GM12878 (cell line): Measurements from ENCODE around the gene GRB10.

Experiments used
- BRCA1 ChIP-seq: IDR thresholded peaks from 2 replicates; pipeline ENCODE4 v1.6.1; 2011; ENCODE audit warnings: low read depth, low read length, improper control_type of control experiment
- FOXK2 ChIP-seq: fragments of 450-650 bp; IDR thresholded peaks from 2 replicates; pipeline ENCODE4 v1.6.1; 2017; ENCODE audit warnings: mild to moderate bottlenecking, moderate library complexity
- PBX3 ChIP-seq: IDR thresholded peaks from 2 replicates; pipeline ENCODE4 v1.6.1; 2011; ENCODE audit warnings: mild to moderate bottlenecking, low read depth, low read length, moderate library complexity; ENCODE audit not compliant: insufficient replicate concordance
- PKNOX1 ChIP-seq: fragments of 450-650 bp; IDR thresholded peaks from 2 replicates; pipeline ENCODE4 v1.6.1; 2016; ENCODE audit warnings: mild to moderate bottlenecking
- SUZ12 ChIP-seq: fragments of 200-600 bp; sonication (generic); IDR thresholded peaks from one replicate; pipeline ENCODE4 v1.6.1; 2018; ENCODE audit warnings: antibody characterized with exemption, mild to moderate bottlenecking; ENCODE audit not compliant: unreplicated experiment
- TCF7 ChIP-seq: IDR thresholded peaks from 2 replicates; pipeline ENCODE4 v1.6.1; 2014; ENCODE audit warnings: antibody characterized with exemption, borderline replicate concordance
- YY1 ChIP-seq: IDR thresholded peaks from 2 replicates; pipeline ENCODE4 v1.6.1; 2011; ENCODE audit warnings: low read depth, mild to moderate bottlenecking, low read length
- TF ChIP-seq, protein P1 (sequence below): IDR thresholded peaks from 2 replicates; pipeline ENCODE4 v1.6.1; 2012; ENCODE audit warnings: mild to moderate bottlenecking, low read depth, low read length
- TF ChIP-seq, protein P2 (sequence below), 3 experiments: IDR thresholded peaks in 2 of 3; conservative IDR thresholded peaks in 1 of 3; 2 replicates each; pipeline ENCODE4 v1.5.1; 2011; ENCODE audit warnings: low read depth in 3 of 3, low read length in 3 of 3, mild to moderate bottlenecking in 3 of 3, control low read depth in 2 of 3, moderate library complexity in 2 of 3, inconsistent platforms in 1 of 3, mixed read lengths in 1 of 3; ENCODE audit not compliant: control insufficient read depth in 2 of 3, insufficient read depth in 1 of 3; ENCODE audit errors: extremely low read depth in 1 of 3

DNA sequence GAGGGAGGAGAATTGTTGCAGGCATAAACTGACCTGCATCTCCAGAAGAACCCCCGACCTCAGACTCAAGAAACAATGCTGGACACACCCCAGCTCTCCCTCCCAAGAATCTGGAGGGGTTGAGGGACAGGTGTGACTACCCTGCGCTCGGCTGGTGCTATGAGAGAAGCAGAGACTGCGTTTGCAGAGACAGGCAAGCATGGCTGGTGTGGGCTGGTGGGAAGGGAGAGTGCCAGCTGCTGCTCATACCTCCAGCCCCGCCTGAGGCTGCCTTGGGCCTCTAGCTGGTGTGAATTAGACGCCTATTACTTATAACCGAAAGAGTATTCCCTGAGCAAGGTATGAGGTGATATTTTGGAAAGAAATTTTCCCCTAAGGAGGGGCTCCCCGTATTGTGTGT lies 169.2 kb downstream of the GRB10 start:
- TF ChIP-seq PBX3 (no peak), SUZ12 (no peak), TCF7 (no peak), BRCA1 (no peak), FOXK2 (no peak), PKNOX1 (no peak), YY1 (no peak)
- TF ChIP-seq, protein P1, sequence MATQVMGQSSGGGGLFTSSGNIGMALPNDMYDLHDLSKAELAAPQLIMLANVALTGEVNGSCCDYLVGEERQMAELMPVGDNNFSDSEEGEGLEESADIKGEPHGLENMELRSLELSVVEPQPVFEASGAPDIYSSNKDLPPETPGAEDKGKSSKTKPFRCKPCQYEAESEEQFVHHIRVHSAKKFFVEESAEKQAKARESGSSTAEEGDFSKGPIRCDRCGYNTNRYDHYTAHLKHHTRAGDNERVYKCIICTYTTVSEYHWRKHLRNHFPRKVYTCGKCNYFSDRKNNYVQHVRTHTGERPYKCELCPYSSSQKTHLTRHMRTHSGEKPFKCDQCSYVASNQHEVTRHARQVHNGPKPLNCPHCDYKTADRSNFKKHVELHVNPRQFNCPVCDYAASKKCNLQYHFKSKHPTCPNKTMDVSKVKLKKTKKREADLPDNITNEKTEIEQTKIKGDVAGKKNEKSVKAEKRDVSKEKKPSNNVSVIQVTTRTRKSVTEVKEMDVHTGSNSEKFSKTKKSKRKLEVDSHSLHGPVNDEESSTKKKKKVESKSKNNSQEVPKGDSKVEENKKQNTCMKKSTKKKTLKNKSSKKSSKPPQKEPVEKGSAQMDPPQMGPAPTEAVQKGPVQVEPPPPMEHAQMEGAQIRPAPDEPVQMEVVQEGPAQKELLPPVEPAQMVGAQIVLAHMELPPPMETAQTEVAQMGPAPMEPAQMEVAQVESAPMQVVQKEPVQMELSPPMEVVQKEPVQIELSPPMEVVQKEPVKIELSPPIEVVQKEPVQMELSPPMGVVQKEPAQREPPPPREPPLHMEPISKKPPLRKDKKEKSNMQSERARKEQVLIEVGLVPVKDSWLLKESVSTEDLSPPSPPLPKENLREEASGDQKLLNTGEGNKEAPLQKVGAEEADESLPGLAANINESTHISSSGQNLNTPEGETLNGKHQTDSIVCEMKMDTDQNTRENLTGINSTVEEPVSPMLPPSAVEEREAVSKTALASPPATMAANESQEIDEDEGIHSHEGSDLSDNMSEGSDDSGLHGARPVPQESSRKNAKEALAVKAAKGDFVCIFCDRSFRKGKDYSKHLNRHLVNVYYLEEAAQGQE = no peak
- TF ChIP-seq, protein P2, sequence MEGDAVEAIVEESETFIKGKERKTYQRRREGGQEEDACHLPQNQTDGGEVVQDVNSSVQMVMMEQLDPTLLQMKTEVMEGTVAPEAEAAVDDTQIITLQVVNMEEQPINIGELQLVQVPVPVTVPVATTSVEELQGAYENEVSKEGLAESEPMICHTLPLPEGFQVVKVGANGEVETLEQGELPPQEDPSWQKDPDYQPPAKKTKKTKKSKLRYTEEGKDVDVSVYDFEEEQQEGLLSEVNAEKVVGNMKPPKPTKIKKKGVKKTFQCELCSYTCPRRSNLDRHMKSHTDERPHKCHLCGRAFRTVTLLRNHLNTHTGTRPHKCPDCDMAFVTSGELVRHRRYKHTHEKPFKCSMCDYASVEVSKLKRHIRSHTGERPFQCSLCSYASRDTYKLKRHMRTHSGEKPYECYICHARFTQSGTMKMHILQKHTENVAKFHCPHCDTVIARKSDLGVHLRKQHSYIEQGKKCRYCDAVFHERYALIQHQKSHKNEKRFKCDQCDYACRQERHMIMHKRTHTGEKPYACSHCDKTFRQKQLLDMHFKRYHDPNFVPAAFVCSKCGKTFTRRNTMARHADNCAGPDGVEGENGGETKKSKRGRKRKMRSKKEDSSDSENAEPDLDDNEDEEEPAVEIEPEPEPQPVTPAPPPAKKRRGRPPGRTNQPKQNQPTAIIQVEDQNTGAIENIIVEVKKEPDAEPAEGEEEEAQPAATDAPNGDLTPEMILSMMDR (IDR thresholded peaks at IDR 0.05 in 2 of 3, conservative IDR thresholded peaks at IDR 0.05 in 1 of 3; ENCODE audit: control insufficient read depth in 2 of 3, extremely low read depth in 1 of 3, insufficient read depth in 1 of 3, low read depth in 3 of 3, low read length in 3 of 3) = no peak
